Thoracic aorta (tissue), 2 donors: ENCODE data around the gene VAMP4. TPM values are rescaled to one million over a fixed set of nuclear protein-coding genes. Genes with fewer than 3 reads are reported as not detected.
"Not testable (repeated sequence)": the region's sequence is repeated elsewhere in the genome, so short reads cannot be mapped to it uniquely, and the experiment has no call there.

Source experiments
- ATAC-seq: fragments of 150-250 bp; one replicate; pipeline ENCODE4 v1.8.0; 2017; ENCODE audit warnings: low read depth; ENCODE audit not compliant: insufficient number of reproducible peaks, low FRiP score
- DNase-seq: peaks from one replicate; pipeline ENCODE4 v3.0.0-alpha.2; 2020; ENCODE audit warnings: low spot score
- H3K27ac ChIP-seq, 2 donors: fragments of 200-600 bp; sonication (generic); 1 replicate in 1 of 2; 2 replicates in 1 of 2; pipeline ENCODE4 v1.5.1; 2016; ENCODE audit warnings: mild to moderate bottlenecking in 2 of 2, moderate library complexity in 2 of 2
- H3K27me3 ChIP-seq: fragments of 200-600 bp; sonication (generic); replicated peaks from 2 replicates; pipeline ENCODE4 v1.6.0; 2016; ENCODE audit warnings: mild to moderate bottlenecking; ENCODE audit not compliant: insufficient read depth
- H3K36me3 ChIP-seq: fragments of 200-600 bp; sonication (generic); one replicate; pipeline ENCODE4 v1.5.1; 2016
- H3K4me1 ChIP-seq, 2 donors: fragments of 200-600 bp; sonication (generic); 1 replicate in 1 of 2; 2 replicates in 1 of 2; pipeline versions ENCODE4 v1.5.1 to v1.6.0; 2016; ENCODE audit warnings: low read depth in 2 of 2, mild to moderate bottlenecking in 1 of 2; ENCODE audit not compliant: control insufficient read depth in 1 of 2
- H3K4me3 ChIP-seq: fragments of 200-600 bp; sonication (generic); 2 replicates; pipeline ENCODE4 v1.5.1; 2016; ENCODE audit warnings: mild to moderate bottlenecking
- H3K9me3 ChIP-seq: fragments of 200-600 bp; sonication (generic); 2 replicates; pipeline ENCODE4 v1.5.1; 2016
- CTCF ChIP-seq: fragments of 200-600 bp; sonication (generic); IDR thresholded peaks from one replicate; pipeline ENCODE4 v1.5.1; 2019; ENCODE audit warnings: antibody characterized with exemption
- total RNA-seq, 2 donors: library from RNA; depleted of rRNA; stranded (reverse); fragments of >200 nt; gene quantifications; one replicate each; pipeline versions ENCODE4 v1.1.0 to v1.2.3, GENCODE V29; 2016

Gene VAMP4
- total RNA-seq, 2 donors from 2014 or later, result 25.5 to 26.1 TPM

- no peak overlapping the region for H3K4me3 ChIP-seq
- TF ChIP-seq CTCF, result no peak
- no peak overlapping the region for H3K27ac ChIP-seq
- ATAC-seq, result no peak
- H3K27me3 ChIP-seq, result no peaks in the 10 kb centered on the region
- DNase-seq, result no peak
- peaks cover 0 to 36% of the 10 kb centered on the region in 2 donors for H3K4me1 ChIP-seq
- no peaks in the 10 kb centered on the region for H3K9me3 ChIP-seq
- no peaks in the 10 kb centered on the region for H3K36me3 ChIP-seq
Observed at GRCh38 chr1:171661076-171661650, 80.7 kb downstream of the VAMP4 start.

GRCh38 chr1:171656206-171656605, 85.7 kb downstream of the VAMP4 start:
- not testable (repeated sequence) for H3K9me3 ChIP-seq, DNase-seq, H3K4me3 ChIP-seq, H3K27me3 ChIP-seq, H3K36me3 ChIP-seq, ATAC-seq
- H3K27ac ChIP-seq, result peak overlapping the region; percentile 87
- H3K4me1 ChIP-seq, result peaks cover 36 to 55% of the 10 kb centered on the region in 2 donors

GRCh38 chr1:171655746-171656116, 86.1 kb downstream of the VAMP4 start:
- Histone ChIP-seq H3K4me3 (peak overlapping the region; percentile 49), H3K27me3 (no peaks in the 10 kb centered on the region), H3K27ac (peak overlapping the region; percentile 87), H3K9me3 (no peaks in the 10 kb centered on the region), H3K4me1 (peaks cover 36 to 55% of the 10 kb centered on the region in 2 donors), H3K36me3 (no peaks in the 10 kb centered on the region)
- no peak for ATAC-seq
- TF ChIP-seq CTCF, result no peak
- no peak for DNase-seq

- Histone ChIP-seq H3K36me3 (no peaks in the 10 kb centered on the region), H3K27me3 (no peaks in the 10 kb centered on the region), H3K4me1 (peaks cover 36 to 55% of the 10 kb centered on the region in 2 donors), H3K4me3 (peak overlapping the region; percentile 49), H3K27ac (peak overlapping the region; percentile 87), H3K9me3 (no peaks in the 10 kb centered on the region)
- ATAC-seq (no peak), DNase-seq (no peak)
- TF ChIP-seq CTCF, result peak; percentile 54
Observed at GRCh38 chr1:171654942-171655745, 86.7 kb downstream of the VAMP4 start.

- Histone ChIP-seq H3K36me3 (no peaks in the 10 kb centered on the region), H3K9me3 (no peaks in the 10 kb centered on the region), H3K27me3 (no peaks in the 10 kb centered on the region), H3K4me1 (peaks cover 36 to 62% of the 10 kb centered on the region in 2 donors), H3K27ac (peak overlapping the region; percentile 87), H3K4me3 (peak overlapping the region; percentile 49)
- ATAC-seq, result peak; percentile 42
- DNase-seq, result no peak
- no peak for TF ChIP-seq CTCF
Observed at GRCh38 chr1:171654201-171654941, 87.5 kb downstream of the VAMP4 start.
